ENCODE results near the gene TANGO6.

DNA sequence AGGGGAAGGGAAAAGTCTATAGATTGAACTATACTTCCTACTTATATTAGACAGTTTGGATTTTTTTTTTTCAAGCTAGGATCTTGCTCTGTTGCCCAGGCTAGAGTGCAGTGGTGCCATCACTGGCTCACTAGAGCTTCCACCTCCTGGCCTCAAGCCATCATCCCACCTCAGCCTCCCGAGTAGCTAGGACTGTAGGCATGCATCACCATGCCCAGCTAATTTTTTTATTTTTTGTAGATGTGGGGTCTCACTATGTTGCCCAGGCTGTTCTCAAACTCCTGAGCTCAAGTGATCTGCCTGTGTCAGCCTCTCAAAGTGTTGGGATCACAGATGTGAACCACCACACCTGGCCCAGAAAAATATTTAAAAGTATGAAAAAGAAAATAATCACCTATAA lies 141.1 kb downstream of the TANGO6 start:
- no peak for TF ChIP-seq POLR2AphosphoS5 (IDR thresholded peaks at IDR 0.05; ENCODE audit: low read depth, low read length)
- TF ChIP-seq POLR2A (IDR thresholded peaks at IDR 0.05; ENCODE audit: low read depth, low read length) = no peak
- no peak for TF ChIP-seq TAF1 (IDR thresholded peaks at IDR 0.05; ENCODE audit: borderline replicate concordance, low read depth, low read length)

All from GM12892 (cell line).